Ishikawa (cell line): Measurements from ENCODE around the gene GARNL3.

Experiments
- CEBPB ChIP-seq: IDR thresholded peaks from 2 replicates; pipeline ENCODE4 v1.6.1; 2012
- CREB1 ChIP-seq: IDR thresholded peaks from 2 replicates; pipeline ENCODE4 v1.6.1; 2012; ENCODE audit warnings: low read depth
- EGR1 ChIP-seq: IDR thresholded peaks from 2 replicates; pipeline ENCODE4 v1.6.1; 2012
- EP300 ChIP-seq: IDR thresholded peaks from 2 replicates; pipeline ENCODE4 v1.6.1; 2012; ENCODE audit warnings: borderline replicate concordance
- FOXM1 ChIP-seq: IDR thresholded peaks from 2 replicates; pipeline ENCODE4 v1.6.1; 2012; ENCODE audit warnings: low read depth, borderline replicate concordance
- MAX ChIP-seq: IDR thresholded peaks from 2 replicates; pipeline ENCODE4 v1.6.1; 2012
- NFIC ChIP-seq: IDR thresholded peaks from 2 replicates; pipeline ENCODE4 v1.6.1; 2012
- RAD21 ChIP-seq: IDR thresholded peaks from 2 replicates; pipeline ENCODE4 v1.6.1; 2012; ENCODE audit warnings: low read depth
- REST ChIP-seq: IDR thresholded peaks from 2 replicates; pipeline ENCODE4 v1.6.1; 2012; ENCODE audit warnings: low read depth, mild to moderate bottlenecking
- TAF1 ChIP-seq: IDR thresholded peaks from 2 replicates; pipeline ENCODE4 v1.6.1; 2012; ENCODE audit warnings: low read depth, mild to moderate bottlenecking
- TCF12 ChIP-seq: IDR thresholded peaks from 2 replicates; pipeline ENCODE4 v1.6.1; 2012; ENCODE audit warnings: low read depth
- TEAD4 ChIP-seq: IDR thresholded peaks from 2 replicates; pipeline ENCODE4 v1.6.1; 2012
- USF1 ChIP-seq: IDR thresholded peaks from 2 replicates; pipeline ENCODE4 v1.6.1; 2012
- YY1 ChIP-seq: IDR thresholded peaks from 2 replicates; pipeline ENCODE4 v1.6.1; 2012; ENCODE audit warnings: low read depth
- ZBTB7A ChIP-seq: IDR thresholded peaks from 2 replicates; pipeline ENCODE4 v1.6.1; 2012; ENCODE audit warnings: low read depth

Gene GARNL3

GRCh38 chr9:127282611-127283010, 18.0 kb downstream of the GARNL3 start:
- TF ChIP-seq MAX = no peak
- no peak for TF ChIP-seq CREB1
- no peak for TF ChIP-seq YY1
- TF ChIP-seq NFIC = no peak
- TF ChIP-seq ZBTB7A = no peak
- TF ChIP-seq FOXM1 = no peak
- TF ChIP-seq EP300 = no peak
- TF ChIP-seq EGR1 = no peak
- no peak for TF ChIP-seq TCF12
- no peak for TF ChIP-seq TEAD4
- TF ChIP-seq CEBPB = no peak
- TF ChIP-seq RAD21 = no peak
- TF ChIP-seq USF1 = no peak
- no peak for TF ChIP-seq TAF1

- TF ChIP-seq TCF12 (no peak), NFIC (no peak), EGR1 (no peak), TAF1 (no peak), RAD21 (no peak), CREB1 (no peak)
Observed at GRCh38 chr9:127283135-127283534, 18.6 kb downstream of the GARNL3 start.

- TF ChIP-seq ZBTB7A (no peak), TEAD4 (no peak), EP300 (no peak), USF1 (no peak)
Observed at GRCh38 chr9:127283917-127284497, 19.4 kb downstream of the GARNL3 start.

- TF ChIP-seq NFIC (no peak), REST (no peak), CREB1 (no peak), TCF12 (no peak), FOXM1 (no peak), CEBPB (no peak), TEAD4 (no peak), USF1 (no peak), EP300 (no peak), TAF1 (no peak), YY1 (no peak), EGR1 (no peak), ZBTB7A (no peak), RAD21 (no peak), MAX (no peak)
Observed at GRCh38 chr9:127285965-127286364, 21.4 kb downstream of the GARNL3 start.

- TF ChIP-seq EP300 (no peak), TAF1 (no peak), REST (no peak)
Observed at GRCh38 chr9:127290561-127291065, 26.0 kb downstream of the GARNL3 start.

GRCh38 chr9:127291246-127291778, 26.7 kb downstream of the GARNL3 start:
- TF ChIP-seq USF1 = no peak
- no peak for TF ChIP-seq NFIC
- no peak for TF ChIP-seq ZBTB7A
- TF ChIP-seq REST = no peak
- no peak for TF ChIP-seq EP300
- no peak for TF ChIP-seq TEAD4
- no peak for TF ChIP-seq MAX
- no peak for TF ChIP-seq TAF1
- no peak for TF ChIP-seq FOXM1
- no peak for TF ChIP-seq CREB1
- no peak for TF ChIP-seq YY1
- no peak for TF ChIP-seq EGR1
- TF ChIP-seq RAD21 = no peak
- no peak for TF ChIP-seq CEBPB
- no peak for TF ChIP-seq TCF12
